Stimulated activated CD8-positive, alpha-beta memory T cell treated with anti-CD3 and anti-CD28 coated beads, Interleukin-7, amount 100 ng/mL, for 48 hours (primary cell): Measurements from ENCODE around the gene MAOA.
"Not testable (repeated sequence)": the region's sequence is repeated elsewhere in the genome, so short reads cannot be mapped to it uniquely, and the experiment has no call there.

Experiments
- DNase-seq, 2 donors: peaks; one replicate each; pipeline ENCODE4 v3.0.0-alpha.2; 2020; ENCODE audit warnings: low read depth in 1 of 2; ENCODE audit errors: extremely low read depth in 1 of 2

Gene MAOA

GRCh38 chrX:43716144-43716543 lies 60.0 kb downstream of the MAOA start:
- DNase-seq: no peak

DNA sequence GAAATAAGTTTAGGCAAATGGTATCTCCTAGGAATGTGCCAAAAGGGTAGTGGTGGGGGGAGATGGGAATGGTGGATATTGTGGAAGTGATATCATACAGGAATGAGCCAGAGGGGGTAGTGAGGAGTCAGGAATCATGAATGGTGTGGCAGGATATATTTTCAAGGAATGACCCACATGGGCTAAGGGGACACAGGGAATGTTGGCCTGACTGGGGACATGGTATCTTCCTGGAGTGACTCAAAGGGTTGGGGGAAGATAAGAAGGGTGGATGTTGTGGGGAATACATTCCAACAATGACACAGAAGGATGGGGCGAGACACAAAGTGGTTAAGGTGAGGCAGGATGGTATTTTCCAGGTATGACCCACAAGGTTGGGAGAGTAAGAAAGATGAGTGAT lies 60.6 kb downstream of the MAOA start:
- DNase-seq: no peak

- no peak for DNase-seq
These were observed 61.1 kb downstream of the MAOA start for GRCh38 chrX:43717161-43717560.

- DNase-seq: no peak
These were observed 62.0 kb downstream of the MAOA start for GRCh38 chrX:43718081-43718480.

DNA sequence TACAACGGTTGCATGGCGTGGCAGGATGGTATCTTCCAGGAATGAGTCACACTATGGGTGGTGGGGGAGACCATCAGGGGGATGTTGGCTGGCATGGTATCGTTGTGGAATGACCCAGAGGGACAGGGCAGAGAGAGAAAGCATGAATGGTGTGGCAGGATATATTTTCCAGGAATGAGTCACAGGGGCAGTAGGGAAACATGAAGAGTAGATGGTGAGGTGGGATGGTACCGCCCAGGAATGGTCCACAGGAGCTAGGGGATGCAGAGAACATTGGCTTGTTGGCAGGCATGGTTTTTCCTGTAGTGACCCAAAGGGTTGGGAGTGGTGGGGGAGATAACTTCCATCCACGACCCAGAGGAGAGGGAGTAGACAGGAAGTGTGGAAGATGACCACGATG lies 62.4 kb downstream of the MAOA start:
- no peak for DNase-seq

DNA sequence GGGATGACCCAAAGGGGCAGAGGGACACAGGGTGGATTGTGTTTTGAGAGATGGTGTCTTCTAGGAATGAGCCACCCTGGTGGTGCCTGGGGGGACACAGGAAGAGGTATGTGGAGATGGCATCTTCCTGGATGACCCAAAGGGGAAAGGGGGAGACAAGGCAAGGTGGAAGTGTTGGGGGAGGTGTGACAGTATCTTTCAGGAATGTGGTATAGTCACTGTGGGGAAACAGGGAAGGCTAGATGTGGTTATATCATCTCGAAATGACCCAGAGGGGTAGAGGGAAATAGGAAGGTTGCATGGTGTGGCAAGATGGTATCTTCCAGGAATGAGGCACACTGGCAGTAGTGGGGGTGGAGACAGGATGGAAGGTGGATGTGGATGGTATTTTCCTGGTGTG lies 62.9 kb downstream of the MAOA start:
- no peak for DNase-seq

GRCh38 chrX:43720082-43720481 lies 64.0 kb downstream of the MAOA start:
- DNase-seq: no peak

GRCh38 chrX:43720961-43721360 lies 64.9 kb downstream of the MAOA start:
- DNase-seq: no peak

DNA sequence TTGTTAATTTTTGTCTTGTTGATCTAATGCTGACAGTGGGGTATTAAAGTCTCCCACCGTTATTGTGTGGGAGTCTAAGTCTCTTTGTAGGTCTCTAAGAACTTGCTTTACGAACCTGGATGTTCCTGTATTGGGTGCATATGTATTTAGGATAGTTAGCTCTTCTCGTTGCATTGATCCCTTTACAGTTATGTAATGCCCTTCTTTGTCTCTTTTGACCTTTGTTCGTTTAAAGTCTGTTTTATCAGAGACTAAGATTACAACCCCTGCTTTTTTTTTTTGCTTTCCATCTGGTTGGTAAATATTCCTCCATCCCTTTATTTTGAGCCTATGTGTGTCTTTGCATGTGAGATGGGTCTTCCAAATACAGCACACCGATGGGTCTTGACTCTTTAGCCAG lies 69.1 kb downstream of the MAOA start:
- not testable (repeated sequence) for DNase-seq

DNA sequence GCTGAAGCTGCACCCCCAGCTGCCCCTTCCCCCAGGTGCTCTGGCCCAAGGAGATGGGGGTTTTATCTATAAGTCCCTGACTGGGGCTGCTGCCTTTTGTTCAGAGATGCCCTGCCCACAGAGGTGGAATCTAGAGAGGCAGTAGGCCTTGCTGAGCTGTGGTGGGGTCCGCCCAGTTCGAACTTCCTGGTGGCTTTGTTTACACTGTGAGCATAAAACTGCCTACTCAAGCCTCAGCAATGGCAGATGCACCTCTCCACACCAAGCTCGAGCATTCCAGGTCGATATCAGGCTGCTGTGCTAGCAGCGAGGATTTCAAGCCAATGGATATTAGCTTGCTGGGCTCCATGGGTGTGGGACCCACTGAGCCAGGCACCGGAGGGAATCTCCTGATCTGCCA lies 71.2 kb downstream of the MAOA start:
- DNase-seq: not testable (repeated sequence)

DNA sequence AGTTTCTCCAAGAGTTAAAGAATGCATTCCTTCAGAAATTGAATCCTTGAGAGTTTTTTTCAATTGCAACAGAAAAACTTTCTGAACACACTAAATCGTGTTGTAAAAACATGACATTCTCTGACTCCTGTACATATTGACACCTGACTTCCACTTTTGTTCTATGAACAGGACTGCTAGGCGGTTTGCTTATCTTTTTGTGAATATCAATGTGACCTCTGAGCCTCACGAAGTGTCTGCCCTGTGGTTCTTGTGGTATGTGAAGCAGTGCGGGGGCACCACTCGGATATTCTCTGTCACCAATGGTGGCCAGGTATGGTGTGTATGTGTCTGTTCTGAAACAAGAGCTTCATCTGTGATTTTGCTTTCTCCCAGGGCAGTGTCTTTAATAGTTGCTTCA lies 71.9 kb downstream of the MAOA start:
- no peak for DNase-seq

- no peak for DNase-seq
These were observed 72.9 kb downstream of the MAOA start for GRCh38 chrX:43728966-43729365.

- DNase-seq: no peak
These were observed 75.0 kb downstream of the MAOA start for GRCh38 chrX:43731086-43731485.

GRCh38 chrX:43733699-43734098 lies 77.6 kb downstream of the MAOA start:
- no peak for DNase-seq

DNA sequence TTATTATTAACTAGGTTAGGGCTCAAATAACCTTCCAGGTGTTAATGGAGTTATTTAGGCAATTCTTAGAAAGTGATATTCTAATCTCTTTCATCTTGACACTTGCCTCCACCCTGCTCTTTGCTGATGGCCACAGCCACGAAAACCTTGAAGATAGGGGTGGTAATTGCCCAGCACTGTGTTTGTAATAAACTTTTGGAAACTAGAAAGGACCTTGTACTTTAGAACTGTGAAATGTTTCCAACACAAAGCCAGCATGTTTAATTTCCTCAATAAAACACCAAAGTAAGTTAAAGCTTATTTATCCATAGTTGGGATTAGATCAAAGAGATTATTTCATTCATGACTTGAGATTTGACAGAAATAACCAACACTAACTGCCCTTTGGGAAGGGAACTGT lies 78.3 kb downstream of the MAOA start:
- no peak for DNase-seq

- DNase-seq: no peak
These were observed 79.4 kb downstream of the MAOA start for GRCh38 chrX:43735534-43735933.

DNA sequence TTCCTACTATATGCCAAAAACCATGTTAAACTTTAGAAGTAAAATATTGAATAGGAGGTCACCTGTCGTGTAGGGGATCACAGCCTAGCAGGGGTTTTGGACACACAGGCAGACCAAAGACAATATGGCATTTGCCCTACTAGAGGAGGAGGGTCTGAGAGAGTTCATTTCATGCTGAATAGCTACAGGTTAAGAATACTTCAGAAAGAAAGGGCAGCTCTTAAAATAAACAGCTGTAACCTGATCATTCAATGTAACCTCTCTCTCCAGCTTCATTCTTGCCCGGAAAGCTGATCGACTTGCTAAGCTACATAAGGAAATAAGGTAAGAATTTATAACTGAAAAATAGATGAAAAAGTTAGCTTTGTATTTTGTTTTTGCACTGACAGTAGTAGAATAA lies 79.9 kb downstream of the MAOA start:
- no peak for DNase-seq

DNA sequence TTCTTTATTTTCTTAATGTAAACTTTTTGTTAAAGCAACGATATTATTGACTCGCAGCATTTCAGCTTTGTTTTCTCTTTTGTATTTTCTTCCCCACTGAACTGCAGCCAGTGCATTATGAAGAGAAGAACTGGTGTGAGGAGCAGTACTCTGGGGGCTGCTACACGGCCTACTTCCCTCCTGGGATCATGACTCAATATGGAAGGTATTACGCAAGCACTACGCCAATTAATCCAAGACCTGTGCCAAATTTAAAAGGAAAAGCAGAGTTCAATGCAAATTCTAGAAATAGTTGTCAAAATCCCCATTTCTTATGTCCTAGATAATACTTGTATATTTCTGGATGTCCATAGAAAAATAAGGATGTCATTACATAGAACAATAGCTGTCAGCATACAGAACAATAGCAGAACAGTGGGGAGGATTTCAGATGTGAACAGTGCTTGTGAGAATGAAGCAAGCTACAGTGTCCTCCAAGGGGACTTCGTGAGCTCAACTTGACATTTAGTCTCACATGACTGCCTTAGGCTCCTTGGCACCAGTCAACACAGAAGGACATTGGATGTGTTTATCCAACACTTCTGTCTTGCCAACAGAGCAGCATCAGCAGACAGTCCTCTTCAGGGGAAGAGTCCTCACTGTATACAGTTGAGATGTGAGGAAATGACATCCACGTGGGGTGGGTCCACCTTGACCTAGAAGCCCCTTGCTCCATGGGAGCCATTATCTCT lies 85.9 kb downstream of the MAOA start:
- DNase-seq: no peak

GRCh38 chrX:43743100-43743822 lies 87.2 kb downstream of the MAOA start:
- DNase-seq: no peak

- no peak for DNase-seq
These were observed 88.2 kb downstream of the MAOA start for GRCh38 chrX:43744284-43744683.

- DNase-seq: no peak
These were observed 90.0 kb downstream of the MAOA start for GRCh38 chrX:43745938-43746721.

GRCh38 chrX:43747476-43747875 lies 91.4 kb downstream of the MAOA start:
- no peak for DNase-seq
